ENCODE results near the gene LIN52. TPM values are rescaled to one million over a fixed set of nuclear protein-coding genes. Genes with fewer than 3 reads are reported as not detected.
A peak's percentile ranks its signal among the peaks of the same experiment; 100 is the strongest.

Gene LIN52
- total RNA-seq, 1 donor, result 11.2 TPM

DNA sequence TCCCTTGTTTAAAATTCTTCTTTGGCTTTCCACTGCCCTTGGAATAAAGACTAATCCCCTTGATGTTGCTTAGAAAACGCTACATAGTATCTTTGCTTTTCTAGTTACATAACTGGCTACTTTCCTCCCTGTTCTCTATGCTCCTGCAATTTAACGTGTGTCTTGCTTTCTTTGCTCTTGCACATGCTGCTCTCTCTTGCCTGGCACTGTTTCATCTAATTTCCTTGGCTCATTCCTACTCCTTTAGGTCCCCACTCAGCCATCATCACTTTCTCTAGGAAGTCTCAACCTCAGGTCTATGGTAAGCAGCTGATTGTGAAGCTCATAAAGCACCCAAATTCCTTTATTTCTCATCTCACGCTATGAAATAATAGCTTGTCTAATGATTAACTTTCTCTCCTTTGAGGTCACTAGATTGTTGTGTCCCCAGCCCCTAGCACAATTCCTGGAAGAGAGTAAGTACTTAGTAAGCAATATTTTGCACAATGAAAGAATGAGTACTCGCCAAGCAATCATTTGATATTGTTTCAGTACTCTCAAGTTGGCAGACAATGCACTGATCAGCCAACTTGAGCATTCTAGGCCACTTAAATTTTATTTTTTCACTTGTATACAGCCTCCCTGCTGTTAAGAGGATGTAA, 3.8 kb upstream of the LIN52 start:
- TF ChIP-seq, protein P1, sequence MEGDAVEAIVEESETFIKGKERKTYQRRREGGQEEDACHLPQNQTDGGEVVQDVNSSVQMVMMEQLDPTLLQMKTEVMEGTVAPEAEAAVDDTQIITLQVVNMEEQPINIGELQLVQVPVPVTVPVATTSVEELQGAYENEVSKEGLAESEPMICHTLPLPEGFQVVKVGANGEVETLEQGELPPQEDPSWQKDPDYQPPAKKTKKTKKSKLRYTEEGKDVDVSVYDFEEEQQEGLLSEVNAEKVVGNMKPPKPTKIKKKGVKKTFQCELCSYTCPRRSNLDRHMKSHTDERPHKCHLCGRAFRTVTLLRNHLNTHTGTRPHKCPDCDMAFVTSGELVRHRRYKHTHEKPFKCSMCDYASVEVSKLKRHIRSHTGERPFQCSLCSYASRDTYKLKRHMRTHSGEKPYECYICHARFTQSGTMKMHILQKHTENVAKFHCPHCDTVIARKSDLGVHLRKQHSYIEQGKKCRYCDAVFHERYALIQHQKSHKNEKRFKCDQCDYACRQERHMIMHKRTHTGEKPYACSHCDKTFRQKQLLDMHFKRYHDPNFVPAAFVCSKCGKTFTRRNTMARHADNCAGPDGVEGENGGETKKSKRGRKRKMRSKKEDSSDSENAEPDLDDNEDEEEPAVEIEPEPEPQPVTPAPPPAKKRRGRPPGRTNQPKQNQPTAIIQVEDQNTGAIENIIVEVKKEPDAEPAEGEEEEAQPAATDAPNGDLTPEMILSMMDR (IDR thresholded peaks at IDR 0.05; ENCODE audit: insufficient read depth, low read depth, low read length), result no peak
- no peak overlapping the region for H3K4me3 ChIP-seq (ENCODE audit: low read depth, low read length)
- DNase-seq (ENCODE audit: low read depth), result no peak

DNA sequence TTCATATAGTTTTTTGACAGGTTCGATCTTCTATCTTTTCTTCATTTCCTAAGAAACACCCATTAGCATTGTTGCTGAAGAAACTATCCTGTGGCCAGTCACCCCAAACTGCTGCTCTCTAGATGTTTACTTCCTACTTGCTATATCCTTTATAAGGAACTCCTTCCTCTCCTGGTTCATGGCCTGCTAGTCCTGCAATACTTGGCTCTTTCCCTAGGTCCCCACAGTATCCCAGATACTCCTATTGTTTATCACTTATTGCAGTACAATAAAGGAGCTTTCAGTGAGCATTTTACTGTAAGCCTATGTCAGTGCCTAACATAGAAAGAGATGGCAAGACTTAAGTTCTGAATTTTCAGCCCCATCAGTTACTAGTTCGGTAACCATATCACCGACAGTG, 3.3 kb upstream of the LIN52 start:
- TF ChIP-seq, protein P1 (IDR thresholded peaks at IDR 0.05; ENCODE audit: insufficient read depth, low read depth, low read length), result no peak
- H3K4me3 ChIP-seq (ENCODE audit: low read depth, low read length), result no peak overlapping the region
- no peak for DNase-seq (ENCODE audit: low read depth)

DNA sequence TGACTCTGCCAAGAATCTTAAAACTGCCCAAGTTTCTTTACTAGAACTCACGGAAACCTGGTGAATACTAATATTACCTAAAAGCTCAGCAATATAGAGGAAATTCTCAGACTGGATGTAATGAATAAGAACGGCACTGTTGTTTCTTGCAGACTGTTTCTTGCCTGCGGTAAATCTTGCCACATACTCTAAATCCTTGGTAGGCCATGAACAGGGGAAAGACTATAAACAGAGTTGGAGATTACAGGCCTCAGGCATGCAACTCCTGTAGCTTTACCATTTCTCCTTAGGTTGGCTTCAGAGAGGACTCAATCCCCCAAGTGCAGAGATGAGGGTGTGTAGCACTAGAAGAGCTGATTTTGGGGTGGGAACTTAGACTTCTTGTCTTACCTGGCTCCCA, 1.6 kb upstream of the LIN52 start:
- TF ChIP-seq, protein P1 (IDR thresholded peaks at IDR 0.05; ENCODE audit: insufficient read depth, low read depth, low read length), result no peak
- peak; percentile 86 for DNase-seq (ENCODE audit: low read depth)
- peak overlapping the region; percentile 92 for H3K4me3 ChIP-seq (ENCODE audit: low read depth, low read length)

DNA sequence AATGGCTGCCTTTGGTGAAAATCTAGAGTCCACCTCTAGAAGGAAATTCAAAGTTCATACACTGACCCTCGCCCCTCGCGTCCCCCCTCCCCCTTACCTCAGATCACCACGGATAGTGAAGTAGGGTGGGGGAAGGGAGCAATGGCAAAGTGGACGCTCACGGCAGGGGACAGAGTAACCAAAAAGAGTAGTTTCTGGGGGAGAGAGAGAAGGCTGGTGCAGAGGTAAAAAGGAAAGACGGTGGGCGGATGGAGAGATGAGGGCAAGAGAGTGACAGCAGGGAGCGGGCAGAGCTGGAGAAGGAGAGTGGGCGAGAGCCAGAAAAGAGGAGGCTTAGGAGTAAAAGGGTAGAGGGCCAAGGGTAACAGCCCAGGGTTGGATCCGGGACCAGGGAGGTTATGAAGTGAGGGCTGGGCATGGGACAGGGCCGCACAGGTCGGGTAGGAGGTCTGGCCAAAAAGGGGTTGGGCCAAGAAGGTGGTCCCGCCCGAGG, 926 bp upstream of the LIN52 start:
- TF ChIP-seq, protein P1 (IDR thresholded peaks at IDR 0.05; ENCODE audit: insufficient read depth, low read depth, low read length), result no peak
- peak overlapping the region; percentile 92 for H3K4me3 ChIP-seq (ENCODE audit: low read depth, low read length)
- no peak for DNase-seq (ENCODE audit: low read depth)

DNA sequence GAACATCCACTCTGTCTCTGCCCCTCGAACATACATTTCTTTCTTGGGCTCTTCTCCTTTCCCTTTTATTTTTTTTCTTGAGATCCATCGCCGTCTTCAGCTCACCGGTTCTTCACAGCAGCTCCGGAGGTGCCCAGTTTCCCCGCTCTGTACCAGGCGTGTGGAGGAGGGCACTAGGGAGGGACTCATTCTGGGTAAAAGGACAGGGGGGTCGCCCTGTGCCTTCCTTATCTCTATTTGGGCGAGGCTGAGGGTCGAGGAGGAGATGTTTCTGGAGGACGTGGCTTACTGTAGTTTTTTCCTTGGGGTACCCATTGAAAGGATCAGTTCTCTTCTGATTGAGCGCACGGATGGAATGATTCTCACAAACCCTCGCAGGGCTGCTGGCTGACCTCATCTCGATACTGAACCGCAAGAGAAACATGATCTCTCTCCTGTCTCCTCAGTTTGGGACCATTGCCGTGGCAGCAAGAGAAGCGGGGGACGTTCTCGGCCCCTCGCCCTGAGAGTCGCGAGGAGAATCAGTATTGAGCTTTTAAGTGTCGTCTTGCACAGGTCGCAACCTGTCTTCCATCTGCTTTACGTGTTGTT, 386 bp downstream of the LIN52 start:
- H3K4me3 ChIP-seq (ENCODE audit: low read depth, low read length), result peak overlapping the region; percentile 71
- TF ChIP-seq, protein P1 (IDR thresholded peaks at IDR 0.05; ENCODE audit: insufficient read depth, low read depth, low read length), result no peak
- DNase-seq (ENCODE audit: low read depth), result peak; percentile 37

DNA sequence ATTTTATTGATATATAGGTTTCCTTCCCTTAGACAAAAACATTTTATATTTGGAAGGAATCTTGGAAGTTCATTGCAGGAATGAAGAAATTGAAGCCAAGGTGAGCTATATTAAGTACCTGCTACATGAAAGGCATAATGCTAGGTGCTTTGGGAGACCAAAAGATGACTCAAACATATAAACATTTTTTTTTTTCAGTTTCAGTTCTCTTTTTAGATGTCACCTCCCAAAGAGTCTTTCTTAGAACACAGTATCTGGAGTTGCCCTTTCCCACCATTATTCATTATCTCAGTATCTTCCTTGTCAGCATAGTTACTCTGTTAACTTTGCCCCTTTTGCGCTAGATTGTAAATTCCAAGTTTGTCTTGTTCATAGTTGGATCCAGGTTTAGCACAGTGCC, 1.1 kb downstream of the LIN52 start:
- TF ChIP-seq, protein P1 (IDR thresholded peaks at IDR 0.05; ENCODE audit: insufficient read depth, low read depth, low read length), result no peak
- H3K4me3 ChIP-seq (ENCODE audit: low read depth, low read length), result peak overlapping the region; percentile 71
- DNase-seq (ENCODE audit: low read depth), result no peak

Data from fibroblast of villous mesenchyme (primary cell).